NCI-H146 (cell line): ENCODE measurements around the gene PPP1R14B.

Experiments
- DNase-seq: peaks from one replicate; lab custom pipeline; 2025; lab: John Stamatoyannopoulos, UW

PPP1R14B gene, protein sequence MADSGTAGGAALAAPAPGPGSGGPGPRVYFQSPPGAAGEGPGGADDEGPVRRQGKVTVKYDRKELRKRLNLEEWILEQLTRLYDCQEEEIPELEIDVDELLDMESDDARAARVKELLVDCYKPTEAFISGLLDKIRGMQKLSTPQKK

DNA sequence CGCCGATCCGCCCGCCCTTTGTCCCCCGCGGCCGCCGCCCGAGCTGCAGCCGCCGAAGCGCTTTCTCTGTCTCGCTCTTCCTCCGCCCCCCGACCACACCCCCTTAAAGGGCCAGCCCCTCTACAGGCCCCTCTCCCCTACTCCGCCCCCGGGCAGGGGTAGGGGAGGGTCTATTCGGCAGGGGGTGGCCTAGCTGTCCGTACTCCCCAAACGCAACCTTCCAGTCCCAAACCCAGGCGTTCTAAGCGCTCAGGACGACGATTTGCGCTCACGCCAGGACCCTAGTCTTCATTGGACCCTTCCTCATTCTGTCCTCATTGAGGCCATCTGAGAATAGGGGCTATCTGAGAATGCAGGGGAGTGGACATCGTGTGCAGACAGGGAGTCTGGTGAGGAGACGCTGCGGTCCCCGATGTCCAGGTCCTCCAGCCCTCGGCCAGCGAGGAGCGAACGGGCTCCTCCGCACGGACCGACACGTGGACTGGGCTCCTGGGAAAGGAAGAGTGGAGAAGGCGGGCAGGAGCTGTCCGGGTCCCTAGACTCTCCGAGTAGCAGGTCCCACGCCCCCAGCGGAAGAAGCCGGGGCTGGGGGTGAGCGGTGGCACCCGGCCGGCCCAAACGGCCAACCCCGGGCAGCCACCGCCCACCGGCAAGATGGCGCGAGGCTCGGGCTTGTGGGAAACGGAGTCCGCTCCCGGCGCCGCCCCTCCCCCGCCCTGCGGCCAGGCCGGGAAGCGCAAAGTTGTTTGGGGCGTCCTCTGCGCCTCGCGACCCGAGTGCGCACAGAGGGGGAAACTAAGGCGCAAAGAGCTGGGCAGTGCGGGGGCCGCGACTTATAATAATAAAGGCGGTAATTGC, at the start of gene PPP1R14B:
TSS of gene PPP1R14B (minus strand) at position 73 of the 858 bp plus-strand sequence. CDS start 270 bp downstream, outside the sequence.
- DNase-seq: peak; percentile 93

GRCh38 chr11:64296236-64296635, 49.5 kb upstream of the PPP1R14B start:
- DNase-seq: no peak

GRCh38 chr11:64295760-64296159, 49.0 kb upstream of the PPP1R14B start:
- DNase-seq: no peak

- no peak for DNase-seq
Observed at GRCh38 chr11:64294774-64295173, 48.0 kb upstream of the PPP1R14B start.

- DNase-seq: no peak
Observed at GRCh38 chr11:64292460-64293254, 45.9 kb upstream of the PPP1R14B start.

- no peak for DNase-seq
Observed at GRCh38 chr11:64291752-64292459, 45.2 kb upstream of the PPP1R14B start.

GRCh38 chr11:64291262-64291751, 44.6 kb upstream of the PPP1R14B start, which contains the start of gene KCNK4:
KCNK4 (plus strand) TSS chr11:64291302; CDS start chr11:64293019, 1,717 bp downstream.
- DNase-seq: no peak

- no peak for DNase-seq
Observed at GRCh38 chr11:64290352-64291261, 43.9 kb upstream of the PPP1R14B start.

DNA sequence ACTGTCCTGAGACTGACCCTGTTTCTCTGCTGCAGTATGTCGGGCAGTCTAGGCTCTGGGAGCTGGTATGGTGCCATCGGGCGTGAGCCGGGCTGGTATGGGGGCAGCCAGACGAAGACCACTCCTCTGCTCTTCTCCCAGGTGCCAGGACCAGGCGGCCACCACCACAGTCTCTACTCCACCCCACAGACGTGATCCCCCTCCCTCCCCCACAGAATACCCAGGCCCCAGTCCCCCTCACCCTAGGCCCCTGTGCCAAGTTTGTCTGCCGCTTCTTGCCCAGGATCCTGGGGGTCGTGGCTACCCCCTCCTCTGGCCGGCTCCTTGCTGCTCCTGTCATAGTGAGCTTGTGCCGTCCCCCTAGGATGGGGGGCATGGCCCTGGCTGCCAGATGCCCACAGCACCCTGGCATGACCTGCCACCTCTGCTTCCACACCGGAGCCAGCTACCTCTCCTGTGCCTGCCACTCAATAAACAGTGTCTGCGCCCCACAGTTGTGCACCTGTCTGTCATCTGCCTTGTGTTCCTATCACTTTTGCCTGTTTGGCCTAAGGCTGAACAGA, 42.3 kb upstream of the PPP1R14B start:
- no peak for DNase-seq

GRCh38 chr11:64288353-64288750, 41.6 kb upstream of the PPP1R14B start:
- DNase-seq: no peak

GRCh38 chr11:64287676-64288352, 41.1 kb upstream of the PPP1R14B start:
- no peak for DNase-seq

- no peak for DNase-seq
Observed at GRCh38 chr11:64286801-64287159, 40.0 kb upstream of the PPP1R14B start.

- DNase-seq: peak; percentile 47
Observed at GRCh38 chr11:64285885-64286800, 39.4 kb upstream of the PPP1R14B start.

DNA sequence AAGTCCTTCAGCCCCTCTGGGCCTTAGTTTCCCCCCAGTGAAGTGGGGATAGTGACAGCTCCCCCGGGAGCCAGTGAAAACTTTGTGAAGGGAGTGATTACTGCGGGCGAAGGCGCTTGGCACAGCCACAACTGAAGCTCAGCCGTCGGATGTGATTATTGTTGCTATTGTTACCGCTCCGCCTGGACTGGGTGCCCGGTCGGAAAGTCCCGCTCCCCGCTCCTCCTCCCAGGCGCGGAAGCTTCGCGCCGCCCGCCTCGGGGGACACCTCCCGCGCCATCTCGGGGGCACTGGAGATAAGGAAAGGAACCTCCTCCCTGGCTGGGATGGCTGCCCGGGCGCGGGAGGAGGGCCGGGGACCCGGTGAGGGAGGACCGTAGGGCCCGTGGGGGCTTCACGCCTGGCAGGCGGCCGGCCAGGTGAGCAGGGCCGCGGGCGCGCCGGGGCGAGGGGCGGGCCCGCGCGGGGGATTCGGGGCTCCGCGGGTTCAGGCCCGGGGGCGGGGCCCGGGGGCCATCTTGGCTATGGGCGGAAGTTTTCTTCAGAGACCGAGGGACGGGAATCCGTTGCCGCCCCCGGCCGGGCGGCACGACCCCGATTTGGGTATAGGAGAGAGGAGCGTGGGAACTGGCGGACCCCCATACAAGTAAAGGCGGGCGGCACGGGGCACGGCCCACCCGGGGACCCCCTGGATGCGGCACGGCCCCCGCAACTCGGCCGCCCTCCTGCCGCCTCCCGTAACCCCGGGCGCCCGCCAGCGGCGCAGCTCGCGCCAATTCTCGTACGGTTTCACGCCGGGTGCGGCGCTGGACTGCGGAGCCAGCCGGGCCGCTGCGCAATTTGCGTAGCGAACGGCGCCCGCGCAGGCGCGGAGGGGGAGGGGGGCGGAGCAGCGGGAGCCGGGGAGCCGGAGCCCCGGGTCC, 38.5 kb upstream of the PPP1R14B start, which contains the start of gene GPR137:
TSS of gene GPR137 (plus strand) at position 887 of the 923 bp plus-strand sequence. CDS start 677 bp downstream, outside the sequence.
- peak; percentile 88 for DNase-seq

DNA sequence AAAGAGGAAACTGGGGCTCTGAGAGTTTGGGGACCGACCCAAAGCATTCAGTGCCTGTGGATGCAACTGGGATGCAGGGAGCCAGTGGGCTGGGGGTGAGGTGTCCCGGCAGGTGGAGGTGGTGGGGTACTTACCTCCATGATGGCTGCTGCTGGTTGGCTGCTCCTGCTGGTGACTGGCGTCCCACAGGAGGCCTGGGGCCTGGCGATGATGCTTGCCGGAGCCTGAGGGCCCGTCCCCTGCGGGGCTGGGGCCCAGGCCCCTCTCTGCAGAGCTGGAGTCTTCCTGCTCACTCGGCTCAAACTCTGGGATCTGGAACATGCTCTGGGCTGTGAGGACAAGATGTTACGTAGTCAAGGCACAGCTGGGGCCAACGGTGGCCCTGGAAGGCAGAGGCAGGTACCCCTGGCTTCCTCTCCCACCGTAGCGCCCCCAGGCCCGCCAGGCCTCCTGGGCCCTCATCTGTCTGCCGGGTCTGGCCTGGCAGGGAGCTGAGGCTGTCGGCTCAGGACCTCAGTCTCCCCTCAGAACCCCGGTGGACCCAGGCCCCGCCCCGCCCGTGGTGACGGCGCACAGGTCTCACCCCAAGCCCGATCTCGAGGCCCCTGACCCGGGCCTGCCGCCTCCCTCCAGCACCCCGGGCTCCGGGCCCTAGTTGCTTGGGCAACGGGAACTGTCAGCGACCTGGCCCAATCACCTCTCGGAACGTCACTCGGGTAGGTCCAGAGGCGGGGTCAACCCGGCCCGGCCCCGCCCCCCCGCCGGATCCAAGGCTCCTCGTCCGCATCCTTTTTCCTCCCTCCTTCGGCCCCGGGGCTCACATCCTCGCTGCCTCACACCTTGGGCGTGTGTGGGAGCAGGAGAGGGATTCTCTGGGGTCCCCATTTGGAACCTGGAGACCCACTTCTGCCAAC, 37.6 kb upstream of the PPP1R14B start, which contains the start of gene BAD:
TSS of gene BAD (minus strand) at position 618 of the 914 bp plus-strand sequence. CDS start at position 321, 297 bp downstream.
- DNase-seq: peak; percentile 93

DNA sequence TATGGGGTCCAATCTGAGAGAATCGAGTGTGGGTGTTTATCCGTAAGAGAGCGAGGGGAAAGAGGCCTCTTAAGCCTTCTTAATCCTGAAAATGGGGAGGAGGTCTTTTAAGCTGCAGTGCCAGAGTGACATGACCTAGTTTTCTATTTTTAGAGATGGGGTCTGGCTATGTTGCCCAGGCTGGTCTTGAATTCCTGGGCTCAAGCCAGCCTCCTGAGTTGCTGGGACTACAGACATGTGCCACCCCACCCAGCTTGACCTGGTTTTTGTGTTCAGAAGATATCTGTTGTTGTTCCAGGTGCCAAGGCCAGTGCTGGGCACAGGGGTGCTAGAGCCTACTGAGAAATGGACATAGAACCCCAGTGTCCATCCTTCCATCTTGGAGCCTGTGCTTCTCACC, 36.3 kb upstream of the PPP1R14B start:
- no peak for DNase-seq
